AG20443 (cell line): ENCODE measurements around the gene SPG7.

Experiments
- DNase-seq: peaks from one replicate; pipeline ENCODE4 v3.0.0; 2012; ENCODE audit warnings: low spot score, mixed read lengths

The SPG7 gene

DNA sequence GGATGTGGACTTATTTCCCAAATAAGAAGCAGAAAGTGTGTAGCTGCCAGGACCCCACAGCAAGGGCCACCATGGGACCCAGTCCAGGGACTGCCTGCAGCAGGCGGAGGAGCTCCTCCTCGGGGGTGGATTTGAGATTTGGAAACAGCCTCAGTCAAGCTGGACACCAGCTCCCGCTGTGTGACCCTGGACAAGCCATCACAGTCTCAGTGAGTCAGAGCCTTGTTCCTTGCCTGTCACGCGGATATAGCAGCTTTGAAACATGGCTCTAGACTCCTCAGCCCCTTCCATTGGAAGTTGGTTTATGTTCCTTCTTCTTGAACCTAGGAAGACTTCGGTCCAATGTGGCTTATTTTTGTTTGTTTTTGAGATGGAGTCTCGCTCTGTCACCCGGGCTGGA lies 92.8 kb downstream of the SPG7 start:
- DNase-seq = no peak

DNA sequence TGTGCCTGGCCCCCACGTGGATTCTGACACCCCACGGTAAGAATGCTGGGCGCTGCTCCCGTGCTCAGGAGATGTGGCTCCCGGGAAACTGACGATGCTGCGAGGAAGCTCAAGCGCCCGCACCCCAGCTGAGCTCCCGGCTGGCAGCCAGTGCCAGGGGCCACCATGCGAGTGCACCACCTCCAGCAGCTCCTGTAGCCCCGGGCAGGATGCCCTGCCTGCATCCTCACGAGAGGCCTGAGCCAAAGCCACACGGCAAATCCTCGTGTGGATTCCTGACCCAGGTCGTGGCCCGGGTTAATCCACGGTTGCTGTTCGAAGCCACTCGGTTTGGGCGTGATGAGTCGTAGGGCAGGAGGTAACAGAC lies 93.7 kb downstream of the SPG7 start:
- no peak for DNase-seq

GRCh38 chr16:89602273-89602951 lies 94.2 kb downstream of the SPG7 start:
- peak; percentile 89 for DNase-seq

DNA sequence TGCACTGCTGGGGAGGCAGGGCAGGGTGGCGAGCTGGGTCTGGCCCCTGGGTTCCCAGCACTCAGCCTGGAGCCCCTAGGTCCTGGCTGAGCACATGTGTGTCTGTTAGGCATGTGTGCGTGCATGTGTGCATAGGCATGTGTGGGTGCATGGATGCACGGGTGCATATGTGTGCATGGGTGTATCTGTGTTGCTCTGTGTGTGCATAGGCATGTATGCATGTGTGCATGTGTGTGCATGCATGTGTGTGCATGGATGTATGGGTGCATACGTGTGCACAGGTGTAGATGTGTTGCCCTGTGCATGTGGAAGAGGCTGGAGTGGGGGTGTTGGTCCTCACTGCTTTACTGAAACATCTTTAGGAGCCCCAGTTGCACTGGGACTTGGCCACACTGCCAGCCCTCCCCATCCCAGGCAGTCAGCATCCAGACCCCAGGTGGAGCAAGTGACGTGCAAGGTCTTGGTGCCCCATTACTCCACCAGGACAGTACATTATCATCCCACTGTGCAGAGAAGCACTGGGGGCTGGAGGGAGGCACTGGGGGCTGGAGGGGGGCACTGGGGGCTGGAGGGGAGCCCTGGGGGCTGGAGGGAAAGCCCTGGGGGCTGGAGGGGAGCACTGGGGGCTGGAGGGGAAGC lies 94.9 kb downstream of the SPG7 start:
- no peak for DNase-seq

GRCh38 chr16:89604764-89605163 lies 96.6 kb downstream of the SPG7 start:
- DNase-seq = no peak

DNA sequence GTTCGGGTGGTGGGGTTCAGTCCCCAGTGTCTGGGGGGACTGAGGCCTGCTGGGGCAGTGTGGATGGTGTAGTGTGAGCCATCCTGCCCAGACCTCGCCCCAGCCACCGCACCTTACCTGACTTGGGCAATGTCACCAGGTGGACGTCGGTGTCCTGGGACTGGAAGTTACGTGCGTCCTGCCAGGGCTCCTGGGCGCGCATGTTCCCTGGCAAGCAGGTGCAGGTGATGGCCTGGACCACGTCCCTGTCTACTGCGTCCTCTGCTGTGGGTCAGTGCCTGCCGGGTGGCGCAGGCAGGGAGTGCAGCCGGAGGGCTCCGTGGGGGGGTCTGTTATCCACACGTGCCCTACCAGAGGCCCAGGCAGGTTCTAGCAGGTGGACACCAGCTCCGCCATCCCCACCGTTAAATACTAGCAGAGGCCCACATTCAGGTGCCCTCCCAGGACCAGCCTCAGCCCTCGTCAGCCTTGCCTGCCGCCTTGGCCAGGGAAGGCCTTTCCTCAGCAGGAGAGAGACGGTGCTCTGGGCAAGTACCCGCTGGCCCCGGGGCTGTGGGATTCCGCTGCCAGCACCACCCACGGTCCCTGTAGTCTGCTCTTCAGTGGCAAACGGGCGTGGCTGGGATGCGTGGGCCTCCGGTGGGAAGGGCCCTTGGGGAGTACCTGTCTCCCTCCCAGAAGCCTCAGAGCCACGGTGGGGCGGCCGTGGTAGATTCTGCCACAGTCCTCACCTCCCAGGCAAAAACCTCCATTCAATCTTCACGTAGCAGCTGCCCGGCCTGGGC lies 97.2 kb downstream of the SPG7 start:
- no peak for DNase-seq

- no peak for DNase-seq
Measured at GRCh38 chr16:89606006-89606405, 97.8 kb downstream of the SPG7 start.
